COLO668 (cell line): Measurements from ENCODE around the gene EIF1.
"Not testable (repeated sequence)": the region's sequence is repeated elsewhere in the genome, so short reads cannot be mapped to it uniquely, and the experiment has no call there.

ENCODE experiments used
- DNase-seq: peaks from one replicate; lab custom pipeline; 2025; ENCODE audit not compliant: unreplicated experiment; lab: John Stamatoyannopoulos, UW

The EIF1 gene

GRCh38 chr17:41678411-41678906 lies 10.2 kb upstream of the EIF1 start:
- DNase-seq, result no peak

GRCh38 chr17:41678907-41679739 lies 9.6 kb upstream of the EIF1 start:
- no peak for DNase-seq

- no peak for DNase-seq
These were observed 8.8 kb upstream of the EIF1 start for GRCh38 chr17:41679740-41680425.

GRCh38 chr17:41680426-41681040 lies 8.2 kb upstream of the EIF1 start:
- DNase-seq, result no peak

- no peak for DNase-seq
These were observed 6.9 kb upstream of the EIF1 start for GRCh38 chr17:41681776-41682175.

- DNase-seq, result no peak
These were observed 6.1 kb upstream of the EIF1 start for GRCh38 chr17:41682631-41683030.

GRCh38 chr17:41683441-41684007 lies 5.2 kb upstream of the EIF1 start:
- no peak for DNase-seq

- DNase-seq, result no peak
These were observed 4.7 kb upstream of the EIF1 start for GRCh38 chr17:41684035-41684434.

GRCh38 chr17:41685753-41686152 lies 2.9 kb upstream of the EIF1 start:
- not testable (repeated sequence) for DNase-seq

GRCh38 chr17:41686281-41686680 lies 2.4 kb upstream of the EIF1 start:
- no peak for DNase-seq

GRCh38 chr17:41687828-41688640 lies 651 bp upstream of the EIF1 start:
- DNase-seq, result peak; percentile 18

GRCh38 chr17:41689497-41690299 lies 1.0 kb downstream of the EIF1 start:
- DNase-seq, result peak; percentile 20

GRCh38 chr17:41690497-41690896 lies 1.8 kb downstream of the EIF1 start:
- no peak for DNase-seq

- DNase-seq, result no peak
These were observed 2.5 kb downstream of the EIF1 start for GRCh38 chr17:41691031-41691777.

- DNase-seq, result no peak
These were observed 4.2 kb downstream of the EIF1 start for GRCh38 chr17:41692722-41693521.

- no peak for DNase-seq
These were observed 6.5 kb downstream of the EIF1 start for GRCh38 chr17:41695134-41695661.

GRCh38 chr17:41695954-41696757 lies 7.5 kb downstream of the EIF1 start:
- DNase-seq, result peak; percentile 62
